ENCODE data around the gene IFIT1.
A peak's percentile ranks its signal among the peaks of the same experiment; 100 is the strongest.
"Not testable (repeated sequence)": the region's sequence is repeated elsewhere in the genome, so short reads cannot be mapped to it uniquely, and the experiment has no call there.

IFIT1 gene

GRCh38 chr10:89382757-89383156 lies 9.7 kb upstream of the IFIT1 start:
- Histone ChIP-seq H3K4me1 (ENCODE audit: control insufficient read depth, insufficient read depth, low read length, unreplicated experiment) (no peaks in the 10 kb centered on the region), H3K79me2 (ENCODE audit: control insufficient read depth, insufficient read depth, low read length, unreplicated experiment) (no peaks in the 10 kb centered on the region), H2AFZ (ENCODE audit: low read length, unreplicated experiment) (no peak overlapping the region), H3K27ac (ENCODE audit: low read depth, low read length) (no peak overlapping the region), H3K4me3 (ENCODE audit: low read depth, low read length) (no peak overlapping the region), H3K36me3 (ENCODE audit: insufficient read depth, low read length) (no peaks in the 10 kb centered on the region), H3K27me3 (ENCODE audit: insufficient read depth, low read length) (no peaks in the 10 kb centered on the region)

GRCh38 chr10:89384474-89385340 lies 7.7 kb upstream of the IFIT1 start:
- Histone ChIP-seq H3K27ac (ENCODE audit: low read depth, low read length) (no peak overlapping the region), H3K4me3 (ENCODE audit: low read depth, low read length) (no peak overlapping the region), H3K27me3 (ENCODE audit: insufficient read depth, low read length) (no peaks in the 10 kb centered on the region), H3K79me2 (ENCODE audit: control insufficient read depth, insufficient read depth, low read length, unreplicated experiment) (no peaks in the 10 kb centered on the region), H2AFZ (ENCODE audit: low read length, unreplicated experiment) (no peak overlapping the region), H3K4me1 (ENCODE audit: control insufficient read depth, insufficient read depth, low read length, unreplicated experiment) (no peaks in the 10 kb centered on the region), H3K36me3 (ENCODE audit: insufficient read depth, low read length) (no peaks in the 10 kb centered on the region)

- Histone ChIP-seq H3K36me3 (ENCODE audit: insufficient read depth, low read length) (peaks cover under 1% of the 10 kb centered on the region), H3K27me3 (ENCODE audit: insufficient read depth, low read length) (no peaks in the 10 kb centered on the region), H3K4me3 (ENCODE audit: low read depth, low read length) (no peak overlapping the region), H2AFZ (ENCODE audit: low read length, unreplicated experiment) (no peak overlapping the region), H3K27ac (ENCODE audit: low read depth, low read length) (no peak overlapping the region), H3K79me2 (ENCODE audit: control insufficient read depth, insufficient read depth, low read length, unreplicated experiment) (peaks cover 15% of the 10 kb centered on the region), H3K4me1 (ENCODE audit: control insufficient read depth, insufficient read depth, low read length, unreplicated experiment) (peaks cover 4% of the 10 kb centered on the region)
These were observed 3.6 kb upstream of the IFIT1 start for GRCh38 chr10:89388806-89389205.

- H3K79me2 ChIP-seq (ENCODE audit: control insufficient read depth, insufficient read depth, low read length, unreplicated experiment) = peaks cover 19% of the 10 kb centered on the region
- no peak overlapping the region for H3K27ac ChIP-seq (ENCODE audit: low read depth, low read length)
- no peaks in the 10 kb centered on the region for H3K27me3 ChIP-seq (ENCODE audit: insufficient read depth, low read length)
- peaks cover 5% of the 10 kb centered on the region for H3K36me3 ChIP-seq (ENCODE audit: insufficient read depth, low read length)
- no peak overlapping the region for H2AFZ ChIP-seq (ENCODE audit: low read length, unreplicated experiment)
- H3K4me1 ChIP-seq (ENCODE audit: control insufficient read depth, insufficient read depth, low read length, unreplicated experiment) = peaks cover 4% of the 10 kb centered on the region
- no peak overlapping the region for H3K4me3 ChIP-seq (ENCODE audit: low read depth, low read length)
These were observed 3.2 kb upstream of the IFIT1 start for GRCh38 chr10:89389254-89389653.

GRCh38 chr10:89390476-89391225 lies 1.8 kb upstream of the IFIT1 start:
- no peak overlapping the region for H3K4me3 ChIP-seq (ENCODE audit: low read depth, low read length)
- H3K79me2 ChIP-seq (ENCODE audit: control insufficient read depth, insufficient read depth, low read length, unreplicated experiment) = peaks cover 32% of the 10 kb centered on the region
- H2AFZ ChIP-seq (ENCODE audit: low read length, unreplicated experiment) = no peak overlapping the region
- H3K36me3 ChIP-seq (ENCODE audit: insufficient read depth, low read length) = peaks cover 16% of the 10 kb centered on the region
- no peak overlapping the region for H3K27ac ChIP-seq (ENCODE audit: low read depth, low read length)
- no peaks in the 10 kb centered on the region for H3K27me3 ChIP-seq (ENCODE audit: insufficient read depth, low read length)
- peaks cover 10% of the 10 kb centered on the region for H3K4me1 ChIP-seq (ENCODE audit: control insufficient read depth, insufficient read depth, low read length, unreplicated experiment)

- H3K4me1 ChIP-seq (ENCODE audit: control insufficient read depth, insufficient read depth, low read length, unreplicated experiment) = peaks cover 13% of the 10 kb centered on the region
- peak overlapping the region; percentile 94; the same call in 1 of the 2 replicates for H3K27ac ChIP-seq (ENCODE audit: low read depth, low read length)
- H3K27me3 ChIP-seq (ENCODE audit: insufficient read depth, low read length); H2AFZ ChIP-seq (ENCODE audit: low read length, unreplicated experiment); H3K4me3 ChIP-seq (ENCODE audit: low read depth, low read length): not testable (repeated sequence)
- H3K36me3 ChIP-seq (ENCODE audit: insufficient read depth, low read length) = peaks cover 22% of the 10 kb centered on the region
- peaks cover 37% of the 10 kb centered on the region for H3K79me2 ChIP-seq (ENCODE audit: control insufficient read depth, insufficient read depth, low read length, unreplicated experiment)
These were observed 1.2 kb upstream of the IFIT1 start for GRCh38 chr10:89391226-89391576.

GRCh38 chr10:89392974-89393373 lies 551 bp downstream of the IFIT1 start:
- H3K27ac ChIP-seq (ENCODE audit: low read depth, low read length) = peak overlapping the region; percentile 94
- H3K79me2 ChIP-seq (ENCODE audit: control insufficient read depth, insufficient read depth, low read length, unreplicated experiment) = peaks cover 55% of the 10 kb centered on the region

GRCh38 chr10:89393898-89394297 lies 1.5 kb downstream of the IFIT1 start:
- no peak overlapping the region for H3K27ac ChIP-seq (ENCODE audit: low read depth, low read length)
- peaks cover 64% of the 10 kb centered on the region for H3K79me2 ChIP-seq (ENCODE audit: control insufficient read depth, insufficient read depth, low read length, unreplicated experiment)
- H3K36me3 ChIP-seq (ENCODE audit: insufficient read depth, low read length) = peaks cover 47% of the 10 kb centered on the region
- peak overlapping the region; percentile 96 for H3K4me3 ChIP-seq (ENCODE audit: low read depth, low read length)
- no peak overlapping the region for H2AFZ ChIP-seq (ENCODE audit: low read length, unreplicated experiment)
- no peaks in the 10 kb centered on the region for H3K27me3 ChIP-seq (ENCODE audit: insufficient read depth, low read length)
- H3K4me1 ChIP-seq (ENCODE audit: control insufficient read depth, insufficient read depth, low read length, unreplicated experiment) = peaks cover 31% of the 10 kb centered on the region

More at GRCh38 chr10:89392974-89393373, 551 bp downstream of the IFIT1 start:
- no peaks in the 10 kb centered on the region for H3K27me3 ChIP-seq (ENCODE audit: insufficient read depth, low read length)
- H3K36me3 ChIP-seq (ENCODE audit: insufficient read depth, low read length) = peaks cover 38% of the 10 kb centered on the region
- H2AFZ ChIP-seq (ENCODE audit: low read length, unreplicated experiment) = no peak overlapping the region
- peaks cover 22% of the 10 kb centered on the region for H3K4me1 ChIP-seq (ENCODE audit: control insufficient read depth, insufficient read depth, low read length, unreplicated experiment)
- peak overlapping the region; percentile 96 for H3K4me3 ChIP-seq (ENCODE audit: low read depth, low read length)

- H3K79me2 ChIP-seq (ENCODE audit: control insufficient read depth, insufficient read depth, low read length, unreplicated experiment) = peaks cover 77% of the 10 kb centered on the region
- H2AFZ ChIP-seq (ENCODE audit: low read length, unreplicated experiment) = no peak overlapping the region
These were observed 2.7 kb downstream of the IFIT1 start for GRCh38 chr10:89395141-89395540.

GRCh38 chr10:89398003-89398749 lies 5.8 kb downstream of the IFIT1 start:
- Histone ChIP-seq H3K36me3 (ENCODE audit: insufficient read depth, low read length) (peaks cover 81% of the 10 kb centered on the region), H3K27me3 (ENCODE audit: insufficient read depth, low read length) (no peaks in the 10 kb centered on the region), H3K4me3 (ENCODE audit: low read depth, low read length) (peak overlapping the region; percentile 55), H3K4me1 (ENCODE audit: control insufficient read depth, insufficient read depth, low read length, unreplicated experiment) (peaks cover 37% of the 10 kb centered on the region), H3K79me2 (ENCODE audit: control insufficient read depth, insufficient read depth, low read length, unreplicated experiment) (peaks cover 99% of the 10 kb centered on the region), H2AFZ (ENCODE audit: low read length, unreplicated experiment) (no peak overlapping the region), H3K27ac (ENCODE audit: low read depth, low read length) (0 out of 2 replicates have a peak overlapping the region, but pooled peaks have one; percentile 2)

More at GRCh38 chr10:89395141-89395540, 2.7 kb downstream of the IFIT1 start:
- Histone ChIP-seq H3K36me3 (ENCODE audit: insufficient read depth, low read length) (peaks cover 54% of the 10 kb centered on the region), H3K4me1 (ENCODE audit: control insufficient read depth, insufficient read depth, low read length, unreplicated experiment) (peaks cover 41% of the 10 kb centered on the region), H3K4me3 (ENCODE audit: low read depth, low read length) (peak overlapping the region; percentile 96), H3K27ac (ENCODE audit: low read depth, low read length) (no peak overlapping the region), H3K27me3 (ENCODE audit: insufficient read depth, low read length) (no peaks in the 10 kb centered on the region)
